Keratinocyte (primary cell): ENCODE data around the gene ITSN1. TPM values are rescaled to one million over a fixed set of nuclear protein-coding genes. Genes with fewer than 3 reads are reported as not detected.

Experiments used
- DNase-seq: peaks from one replicate; pipeline ENCODE4 v3.0.0-alpha.2; 2011; ENCODE audit warnings: low read depth, missing footprints, low spot score
- FAIRE-seq: peaks from 2 replicates; lab custom pipeline; 2011; peaks lifted over from hg19 to GRCh38; lab: Jason Lieb, UNC
- H2AFZ ChIP-seq: 2 replicates; pipeline ENCODE4 v1.6.0; 2012; ENCODE audit warnings: low read length, control low read depth, inconsistent platforms; ENCODE audit not compliant: control insufficient read depth
- H3K27ac ChIP-seq: 2 replicates; pipeline ENCODE4 v1.5.1; 2011; ENCODE audit warnings: low read length; ENCODE audit not compliant: control insufficient read depth, insufficient read depth
- H3K27me3 ChIP-seq: 3 replicates; pipeline ENCODE4 v1.6.0; 2011; ENCODE audit warnings: low read length; ENCODE audit not compliant: control insufficient read depth, insufficient read depth; ENCODE audit errors: extremely low read depth
- H3K36me3 ChIP-seq, 2 experiments: 2 replicates in 1 of 2; 3 replicates in 1 of 2; pipeline ENCODE4 v1.5.1; 2011; ENCODE audit warnings: low read length in 2 of 2, mild to moderate bottlenecking in 1 of 2; ENCODE audit not compliant: control insufficient read depth in 2 of 2, insufficient read depth in 2 of 2; ENCODE audit errors: extremely low read depth in 1 of 2
- H3K4me1 ChIP-seq: 3 replicates; pipeline ENCODE4 v1.5.1; 2011; ENCODE audit warnings: low read length; ENCODE audit not compliant: control insufficient read depth, insufficient read depth; ENCODE audit errors: extremely low read depth
- H3K4me2 ChIP-seq: 3 replicates; pipeline ENCODE4 v1.6.0; 2011; ENCODE audit warnings: low read depth, low read length; ENCODE audit not compliant: control insufficient read depth, insufficient read depth; ENCODE audit errors: extremely low read depth
- H3K4me3 ChIP-seq, 3 experiments: fragments of 200-600 bp in 1 of 3; sonication (generic) in 1 of 3; 2 replicates in 2 of 3; 3 replicates in 1 of 3; pipeline ENCODE4 v1.5.1; 2011 to 2016; ENCODE audit warnings: low read length in 3 of 3, mild to moderate bottlenecking in 3 of 3, control low read depth in 2 of 3, inconsistent platforms in 1 of 3, low read depth in 1 of 3, mixed read lengths in 1 of 3, mixed run types in 1 of 3, moderate library complexity in 1 of 3; ENCODE audit not compliant: control insufficient read depth in 2 of 3, insufficient read depth in 2 of 3; ENCODE audit errors: extremely low read depth in 1 of 3
- H3K79me2 ChIP-seq: 2 replicates; pipeline ENCODE4 v1.6.0; 2012; ENCODE audit warnings: low read length; ENCODE audit not compliant: control insufficient read depth, insufficient read depth
- H3K9ac ChIP-seq: 3 replicates; pipeline ENCODE4 v1.6.0; 2011; ENCODE audit warnings: low read length; ENCODE audit not compliant: control insufficient read depth, insufficient read depth; ENCODE audit errors: extremely low read depth
- H3K9me1 ChIP-seq: 3 replicates; pipeline ENCODE4 v1.6.0; 2011; ENCODE audit warnings: low read length; ENCODE audit not compliant: control insufficient read depth, insufficient read depth; ENCODE audit errors: extremely low read depth
- H3K9me3 ChIP-seq: 2 replicates; pipeline ENCODE4 v1.5.1; 2012; ENCODE audit warnings: low read depth, low read length; ENCODE audit not compliant: control insufficient read depth
- H4K20me1 ChIP-seq: 3 replicates; pipeline ENCODE4 v1.6.0; 2011; ENCODE audit warnings: low read length; ENCODE audit not compliant: control insufficient read depth, insufficient read depth; ENCODE audit errors: extremely low read depth
- CTCF ChIP-seq, 3 experiments: IDR thresholded peaks in 1 of 3; conservative IDR thresholded peaks in 1 of 3; optimal IDR thresholded peaks in 1 of 3; 2 replicates in 2 of 3; 3 replicates in 1 of 3; pipeline versions ENCODE3 to v1.5.1; 2011; ENCODE audit warnings: low read length in 3 of 3, mild to moderate bottlenecking in 3 of 3, moderate library complexity in 2 of 3, control low read depth in 1 of 3, inconsistent platforms in 1 of 3; ENCODE audit not compliant: insufficient read depth in 2 of 3; ENCODE audit errors: extremely low read depth in 1 of 3
- EZH2 ChIP-seq: IDR thresholded peaks from one replicate; pipeline ENCODE4 v1.6.1; 2012; ENCODE audit warnings: inconsistent platforms, mild to moderate bottlenecking, low read length, moderate library complexity
- dilution Hi-C: fragments of 300-500 bp; cut with MboI; formaldehyde crosslinking; loops from one replicate; pipeline ENCODE4 v1.7.0; 2020; ENCODE audit warnings: low sequenced_read_pairs; ENCODE audit not compliant: extremely low pct_ligation_motif_present
- polyA plus RNA-seq, 5 experiments: library from polyadenylated mRNA; depleted of rRNA in 3 of 5; stranded (reverse) in 3 of 5; stranded (forward) in 1 of 5; unstranded in 1 of 5; fragments of >200 nt; gene quantifications; 1 replicate in 1 of 5; 2 replicates in 3 of 5; 3 replicates in 1 of 5; pipeline versions ENCODE4 v1.2.1 to v1.2.3, GENCODE V29; 2011 to 2012; ENCODE audit warnings: missing spikeins in 2 of 5, low read depth in 1 of 5, low replicate concordance in 1 of 5

ITSN1 gene
- polyA plus RNA-seq, 1 donor (not counting 4 experiments of a cell fraction or from before 2014, with no cell fraction given): 34.3 TPM

GRCh38 chr21:33894736-33895288, 252.5 kb downstream of the ITSN1 start:
- H4K20me1 ChIP-seq: no peaks in the 10 kb centered on the region
- dilution Hi-C loops: no loop called here
- peak overlapping the region; percentile 77 for H3K4me2 ChIP-seq
- H3K9me1 ChIP-seq: no peaks in the 10 kb centered on the region
- H2AFZ ChIP-seq: peak overlapping the region; percentile 78
- H3K4me3 ChIP-seq: peak overlapping the region in 2 of 3 experiments; percentile 33 to 47
- DNase-seq: peak; percentile 23
- peak overlapping the region; percentile 6 for H3K9ac ChIP-seq
- no peaks in the 10 kb centered on the region for H3K27me3 ChIP-seq
- no peaks in the 10 kb centered on the region for H3K79me2 ChIP-seq
- H3K9me3 ChIP-seq: no peaks in the 10 kb centered on the region
- peak; percentile 75 for FAIRE-seq
- TF ChIP-seq EZH2 (no peak), CTCF (optimal IDR thresholded peaks at IDR 0.05 in 1 of 3, IDR thresholded peaks at IDR 0.05 in 1 of 3, conservative IDR thresholded peaks at IDR 0.05 in 1 of 3; ENCODE audit: extremely low read depth in 1 of 3, insufficient read depth in 2 of 3, low read length in 3 of 3) (peak; percentile 83 to 92 (median 89))
- no peak overlapping the region for H3K27ac ChIP-seq
- peaks cover 3% of the 10 kb centered on the region for H3K4me1 ChIP-seq
- no peaks in the 10 kb centered on the region for H3K36me3 ChIP-seq

DNA sequence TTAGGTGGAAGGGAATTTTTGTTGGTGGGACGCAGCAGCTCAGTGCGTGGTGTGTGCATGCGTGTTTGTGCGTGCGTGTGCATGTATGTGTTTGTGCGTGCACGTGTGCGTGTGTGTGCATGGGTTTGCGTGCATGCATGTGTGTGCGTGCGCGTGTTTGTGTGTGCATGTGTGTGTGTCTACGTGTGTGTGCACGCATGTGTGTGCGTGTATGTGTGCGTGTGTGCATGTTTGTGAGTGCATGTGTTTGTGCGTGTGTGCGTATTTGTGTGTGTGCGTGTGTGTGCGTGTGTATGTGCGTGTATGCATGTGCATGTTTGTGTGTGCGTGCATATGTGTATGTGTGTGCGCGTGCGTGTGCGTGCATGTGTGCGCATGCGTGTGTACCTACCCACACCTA, 253.1 kb downstream of the ITSN1 start:
- TF ChIP-seq EZH2 (no peak), CTCF (optimal IDR thresholded peaks at IDR 0.05 in 1 of 3, IDR thresholded peaks at IDR 0.05 in 1 of 3, conservative IDR thresholded peaks at IDR 0.05 in 1 of 3; ENCODE audit: extremely low read depth in 1 of 3, insufficient read depth in 2 of 3, low read length in 3 of 3) (no peak)
- no peak overlapping the region for H3K27ac ChIP-seq
- FAIRE-seq (no peak), DNase-seq (no peak)
- no peaks in the 10 kb centered on the region for H3K27me3 ChIP-seq
- H2AFZ ChIP-seq: no peak overlapping the region
- H3K9me3 ChIP-seq: no peaks in the 10 kb centered on the region
- H3K4me1 ChIP-seq: peaks cover 3% of the 10 kb centered on the region
- dilution Hi-C loops: no loop called here
- no peak overlapping the region for H3K4me3 ChIP-seq
- H4K20me1 ChIP-seq: no peaks in the 10 kb centered on the region
- no peaks in the 10 kb centered on the region for H3K79me2 ChIP-seq
- no peaks in the 10 kb centered on the region for H3K36me3 ChIP-seq
- no peak overlapping the region for H3K4me2 ChIP-seq
- no peaks in the 10 kb centered on the region for H3K9me1 ChIP-seq
- H3K9ac ChIP-seq: no peak overlapping the region
